Ovary (tissue), 9 donors: ENCODE data around the gene RNF144B. TPM values are rescaled to one million over a fixed set of nuclear protein-coding genes. Genes with fewer than 3 reads are reported as not detected.

ENCODE experiments used
- DNase-seq, 5 donors: peaks; one replicate each; pipeline ENCODE4 v3.0.0-alpha.2; 2019 to 2020
- H3K27ac ChIP-seq, 2 donors: fragments of 200-600 bp; one replicate each; pipeline versions ENCODE4 v1.5.1 to v1.8.0; 2019 to 2022
- H3K27me3 ChIP-seq: fragments of 200-600 bp; one replicate; pipeline ENCODE4 v1.8.0; 2022
- H3K36me3 ChIP-seq: fragments of 200-600 bp; sonication (generic); one replicate; pipeline ENCODE4 v1.5.1; 2019
- H3K4me1 ChIP-seq: one replicate; pipeline ENCODE4 v1.8.1; 2013; ENCODE audit warnings: mild to moderate bottlenecking, moderate library complexity; ENCODE audit not compliant: insufficient read depth
- H3K4me3 ChIP-seq: fragments of 200-600 bp; sonication (generic); one replicate; pipeline ENCODE4 v1.5.1; 2017
- H3K9me3 ChIP-seq, 2 donors: fragments of 200-600 bp in 1 of 2; sonication (generic) in 1 of 2; one replicate each; pipeline versions ENCODE4 v1.5.1 to v1.8.1; 2013 to 2019; ENCODE audit warnings: mild to moderate bottlenecking in 1 of 2, moderate library complexity in 1 of 2
- EP300 ChIP-seq: sonication (generic); formaldehyde crosslinking; IDR thresholded peaks from one replicate; pipeline ENCODE4 v1.6.1; 2017; ENCODE audit warnings: antibody characterized with exemption
- POLR2A ChIP-seq: fragments of 450-650 bp; IDR thresholded peaks from one replicate; pipeline ENCODE4 v1.6.1; 2017; ENCODE audit warnings: antibody characterized with exemption, mild to moderate bottlenecking, moderate library complexity
- WGBS, 3 donors: extraction: QIAGEN DNeasy Blood & Tissue Kit in 1 of 3; methylation state at CpG; one replicate each; pipeline versions ENCODE4 v1.1.5 to v1.1.7; 2013 to 2017; 5-methylcytosine and 5-hydroxymethylcytosine counted together
- intact Hi-C, 4 donors: fragments of 100-400 bp; cut with DNase I; formaldehyde crosslinking; loops; one replicate each; pipeline versions ENCODE4 v1.11.0 to v1.15.1; 2022 to 2023
- polyA plus RNA-seq, 2 donors: library from polyadenylated mRNA; stranded (reverse); fragments of 200-250 nt in 1 of 2; fragments of 350-450 nt in 1 of 2; fragmentation: Illumina TruSeq in 1 of 2; extraction: RNeasy Lipid Tissue Mini Kit (QIAGEN cat#74804) in 1 of 2; gene quantifications; one replicate each; pipeline ENCODE4 v1.2.3, GENCODE V29; 2013 to 2014
- total RNA-seq, 7 donors: library from RNA; depleted of rRNA in 2 of 7; stranded (reverse); fragments of >200 nt in 2 of 7; fragmentation: NEBNext Ultra II Directional in 3 of 7; extraction: Animal tissue kit (Norgen Biotek cat#: 25700) in 3 of 7; gene quantifications; one replicate each; pipeline versions ENCODE4 v1.1.0 to v1.2.4, GENCODE V29; 2016 to 2023
- TF ChIP-seq, protein P1 (sequence below), 3 donors: fragments of 450-650 bp in 2 of 3; fragments of 200-600 bp in 1 of 3; IDR thresholded peaks; one replicate each; pipeline versions ENCODE4 v1.5.1 to v1.8.0; 2016 to 2022; ENCODE audit warnings: antibody characterized with exemption in 3 of 3, mild to moderate bottlenecking in 1 of 3
- donor health status: DM: no; HTN: no; CAD: no; lungs with moderate emphysema.
- donor health status: DM: no; HTN: no; CAD: no.
- donor health status: Bipolar disorder and iron deficiency.
- donor health status: DM: yes; HTN: yes; CAD: no.
- donor health status: DM: no; HTN: no; CAD: no.
- donor health status: DM: yes; HTN: yes; CAD: no.

RNF144B gene
- total and polyA plus RNA-seq, 9 donors = 2.5 to 18.7 (median 4.0) TPM

DNA sequence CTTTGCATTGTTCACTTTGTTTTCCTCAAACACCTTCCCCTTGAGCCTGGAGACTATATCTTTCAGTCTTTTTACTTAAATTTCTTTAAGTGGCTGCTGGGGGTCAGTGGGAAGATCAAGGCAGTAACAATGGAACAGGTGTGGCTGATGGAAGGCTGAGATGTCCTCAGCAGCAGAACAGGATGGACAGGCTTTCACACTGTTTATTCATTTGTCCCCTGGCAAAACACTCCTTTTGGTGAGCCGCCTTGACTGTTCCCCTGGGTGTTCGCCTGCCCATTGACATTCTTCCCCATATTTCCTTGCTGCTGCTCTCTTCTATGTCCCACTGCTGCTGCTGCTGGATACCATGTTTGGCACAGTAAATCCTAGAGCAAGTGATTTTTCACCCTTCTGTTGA is 38.1 kb downstream of the RNF144B start:
- Histone ChIP-seq H3K4me3 (no peak overlapping the region), H3K27ac (no peak overlapping the region), H3K27me3 (no peaks in the 10 kb centered on the region), H3K36me3 (no peaks in the 10 kb centered on the region), H3K9me3 (no peaks in the 10 kb centered on the region), H3K4me1 (no peaks in the 10 kb centered on the region)
- 86 to 90% (median 86%) methylated on average over 2 of the region's 2 CpGs for WGBS, 3 donors
- intact Hi-C loops = no loop called here
- no peak for DNase-seq
- no peak for TF ChIP-seq POLR2A
- no peak for TF ChIP-seq EP300
- TF ChIP-seq, protein P1, sequence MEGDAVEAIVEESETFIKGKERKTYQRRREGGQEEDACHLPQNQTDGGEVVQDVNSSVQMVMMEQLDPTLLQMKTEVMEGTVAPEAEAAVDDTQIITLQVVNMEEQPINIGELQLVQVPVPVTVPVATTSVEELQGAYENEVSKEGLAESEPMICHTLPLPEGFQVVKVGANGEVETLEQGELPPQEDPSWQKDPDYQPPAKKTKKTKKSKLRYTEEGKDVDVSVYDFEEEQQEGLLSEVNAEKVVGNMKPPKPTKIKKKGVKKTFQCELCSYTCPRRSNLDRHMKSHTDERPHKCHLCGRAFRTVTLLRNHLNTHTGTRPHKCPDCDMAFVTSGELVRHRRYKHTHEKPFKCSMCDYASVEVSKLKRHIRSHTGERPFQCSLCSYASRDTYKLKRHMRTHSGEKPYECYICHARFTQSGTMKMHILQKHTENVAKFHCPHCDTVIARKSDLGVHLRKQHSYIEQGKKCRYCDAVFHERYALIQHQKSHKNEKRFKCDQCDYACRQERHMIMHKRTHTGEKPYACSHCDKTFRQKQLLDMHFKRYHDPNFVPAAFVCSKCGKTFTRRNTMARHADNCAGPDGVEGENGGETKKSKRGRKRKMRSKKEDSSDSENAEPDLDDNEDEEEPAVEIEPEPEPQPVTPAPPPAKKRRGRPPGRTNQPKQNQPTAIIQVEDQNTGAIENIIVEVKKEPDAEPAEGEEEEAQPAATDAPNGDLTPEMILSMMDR (IDR thresholded peaks at IDR 0.05) = no peak

DNA sequence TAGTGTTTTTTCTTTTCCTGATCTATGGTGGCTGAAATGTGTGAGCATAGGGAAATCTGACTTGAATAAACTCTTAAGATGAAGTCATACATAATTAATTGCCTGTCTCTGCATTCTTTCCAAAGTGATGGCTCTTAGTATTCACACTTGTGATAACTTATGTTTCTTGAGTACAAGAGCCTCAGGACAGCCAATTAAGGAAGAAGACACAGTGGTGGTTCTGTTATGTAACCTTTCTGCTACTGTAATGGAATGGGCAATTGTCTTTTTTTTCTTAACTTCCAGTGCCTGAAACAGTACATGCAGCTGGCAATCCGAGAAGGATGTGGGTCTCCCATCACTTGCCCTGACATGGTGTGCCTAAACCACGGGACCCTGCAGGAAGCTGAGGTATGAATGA is 40.1 kb downstream of the RNF144B start:
- Histone ChIP-seq H3K9me3 (no peaks in the 10 kb centered on the region), H3K4me1 (no peaks in the 10 kb centered on the region), H3K36me3 (no peaks in the 10 kb centered on the region), H3K27ac (no peak overlapping the region), H3K27me3 (no peaks in the 10 kb centered on the region), H3K4me3 (no peak overlapping the region)
- no peak for DNase-seq
- 55 to 65% (median 62%) methylated on average over 2 of the region's 2 CpGs for WGBS, 3 donors
- TF ChIP-seq, protein P1 (IDR thresholded peaks at IDR 0.05) = no peak
- TF ChIP-seq POLR2A (no peak), EP300 (no peak)
- intact Hi-C loops = no loop called here

DNA sequence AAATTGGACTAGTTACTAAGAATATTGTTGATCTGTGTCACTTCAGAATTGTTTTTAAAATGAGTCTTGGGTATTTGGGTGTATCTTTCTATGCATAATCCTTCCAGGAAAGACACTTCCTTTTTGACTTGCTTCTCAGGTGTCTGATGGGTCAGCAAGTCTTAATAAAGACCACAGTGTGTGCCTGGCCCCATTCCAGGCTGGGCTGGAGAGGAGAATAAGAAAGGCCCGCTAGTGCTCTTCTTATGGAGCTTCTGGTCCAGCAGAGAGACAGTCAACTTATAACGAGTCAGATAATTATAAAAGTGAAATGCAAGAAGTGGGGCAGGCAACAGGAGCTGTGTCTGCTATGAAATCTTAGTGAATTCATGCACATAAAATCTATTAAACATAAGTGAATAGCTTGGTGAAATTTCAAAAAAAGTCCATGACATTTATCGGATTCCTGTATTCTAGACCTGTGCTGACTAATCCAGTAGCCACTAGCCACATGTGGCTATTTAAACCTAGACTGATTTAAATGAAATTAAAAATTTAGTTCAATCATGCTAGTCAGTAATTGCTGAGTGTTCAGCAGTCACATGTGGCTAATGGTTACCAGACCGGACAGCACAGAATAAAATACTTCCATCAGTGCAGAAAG is 42.6 kb downstream of the RNF144B start:
- H3K27ac ChIP-seq = no peak overlapping the region
- intact Hi-C loops = no loop called here
- H3K9me3 ChIP-seq = no peaks in the 10 kb centered on the region
- no peaks in the 10 kb centered on the region for H3K27me3 ChIP-seq
- no peaks in the 10 kb centered on the region for H3K36me3 ChIP-seq
- no peaks in the 10 kb centered on the region for H3K4me1 ChIP-seq
- WGBS, 3 donors = 81 to 85% (median 82%) methylated on average over 4 of the region's 4 CpGs
- no peak for TF ChIP-seq EP300
- TF ChIP-seq POLR2A = no peak
- TF ChIP-seq, protein P1 (IDR thresholded peaks at IDR 0.05) = no peak
- no peak overlapping the region for H3K4me3 ChIP-seq
- DNase-seq = no peak

DNA sequence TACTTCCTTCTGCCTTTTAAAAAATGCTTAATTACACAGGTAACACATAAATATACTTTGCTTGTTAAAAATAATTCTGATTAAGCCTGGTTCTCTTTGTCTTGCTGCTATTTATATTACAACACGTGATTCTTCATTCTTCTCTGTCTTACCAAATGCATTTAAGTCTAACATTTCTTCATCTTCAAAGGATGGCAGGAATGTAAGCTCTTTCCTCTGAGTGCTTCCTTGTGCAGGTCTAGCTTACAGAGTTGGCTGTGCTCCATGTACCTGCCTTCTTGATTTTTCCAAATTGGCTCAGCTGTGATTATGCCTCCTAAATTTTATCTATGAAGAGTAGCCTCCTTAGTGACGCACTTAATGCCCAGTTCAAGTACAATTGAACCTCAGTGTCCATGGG is 44.4 kb downstream of the RNF144B start:
- no peaks in the 10 kb centered on the region for H3K9me3 ChIP-seq
- no peak overlapping the region for H3K4me3 ChIP-seq
- H3K27ac ChIP-seq = no peak overlapping the region
- no peak for DNase-seq
- TF ChIP-seq EP300 (no peak), POLR2A (no peak)
- TF ChIP-seq, protein P1 (IDR thresholded peaks at IDR 0.05) = no peak
- no peaks in the 10 kb centered on the region for H3K36me3 ChIP-seq
- no peaks in the 10 kb centered on the region for H3K4me1 ChIP-seq
- no peaks in the 10 kb centered on the region for H3K27me3 ChIP-seq
- 58 to 64% (median 64%) methylated on average over 2 of the region's 2 CpGs for WGBS, 3 donors
- intact Hi-C loops = no loop called here
